HFFc6 (cell line): Measurements from ENCODE around the gene TBC1D5. TPM values are rescaled to one million over a fixed set of nuclear protein-coding genes. Genes with fewer than 3 reads are reported as not detected.

Experiments used
- DNase-seq: peaks from one replicate; pipeline ENCODE4 v3.0.0-alpha.2; 2018
- H3K27ac Mint-ChIP-seq: 2 replicates; pipeline ENCODE4 v1.8.0; 2020; ENCODE audit warnings: mild to moderate bottlenecking, mixed read lengths
- H3K27me3 Mint-ChIP-seq: 2 replicates; pipeline ENCODE4 v1.8.0; 2021; ENCODE audit warnings: mild to moderate bottlenecking, moderate library complexity, mixed read lengths; ENCODE audit not compliant: insufficient read depth
- H3K36me3 Mint-ChIP-seq: 2 replicates; pipeline ENCODE4 v1.8.0; 2021; ENCODE audit warnings: low read depth, mixed read lengths
- H3K4me1 Mint-ChIP-seq: 2 replicates; pipeline ENCODE4 v1.8.0; 2020; ENCODE audit warnings: low read depth, mixed read lengths
- H3K4me3 Mint-ChIP-seq: 2 replicates; pipeline ENCODE4 v1.8.0; 2020; ENCODE audit warnings: mild to moderate bottlenecking, moderate library complexity, mixed read lengths
- H3K9me3 Mint-ChIP-seq: 2 replicates; pipeline ENCODE4 v1.8.0; 2020; ENCODE audit warnings: mild to moderate bottlenecking, mixed read lengths
- CTCF ChIP-seq: fragments of 200-600 bp; sonication (generic); IDR thresholded peaks from 2 replicates; pipeline ENCODE4 v1.5.0; 2021; ENCODE audit warnings: antibody characterized with exemption, mild to moderate bottlenecking
- total RNA-seq, 6 experiments: library from RNA; stranded (reverse); fragmentation: NEBNext Ultra II Directional; extraction: Animal tissue kit (Norgen Biotek cat#: 25700); gene quantifications; 2 replicates in 1 of 6; 3 replicates in 5 of 6; pipeline ENCODE4 v1.2.3, GENCODE V29; 2021

Gene TBC1D5
- total RNA-seq, 6 experiments from 2014 or later: 37.2 to 46.0 (median 40.1) TPM

GRCh38 chr3:17411157-17411877, 331.1 kb downstream of the TBC1D5 start:
- H3K36me3 Mint-ChIP-seq: no peaks in the 10 kb centered on the region
- no peak overlapping the region for H3K4me3 Mint-ChIP-seq
- peaks cover 7% of the 10 kb centered on the region; the same call in 1 of the 2 replicates for H3K4me1 Mint-ChIP-seq
- H3K27ac Mint-ChIP-seq: no peak overlapping the region
- no peaks in the 10 kb centered on the region for H3K9me3 Mint-ChIP-seq
- DNase-seq: no peak
- no peak for TF ChIP-seq CTCF
- no peaks in the 10 kb centered on the region for H3K27me3 Mint-ChIP-seq

- H3K4me1 Mint-ChIP-seq: peaks cover 7% of the 10 kb centered on the region; the same call in 1 of the 2 replicates
- H3K27ac Mint-ChIP-seq: no peak overlapping the region
- H3K27me3 Mint-ChIP-seq: no peaks in the 10 kb centered on the region
- no peaks in the 10 kb centered on the region for H3K9me3 Mint-ChIP-seq
- H3K4me3 Mint-ChIP-seq: no peak overlapping the region
- TF ChIP-seq CTCF: no peak
- H3K36me3 Mint-ChIP-seq: no peaks in the 10 kb centered on the region
- DNase-seq: no peak
These were observed 334.9 kb downstream of the TBC1D5 start for GRCh38 chr3:17407576-17407975.

GRCh38 chr3:17404548-17404947, 337.9 kb downstream of the TBC1D5 start:
- DNase-seq: no peak
- Mint-ChIP-seq H3K9me3 (no peaks in the 10 kb centered on the region), H3K27ac (no peak overlapping the region), H3K27me3 (no peaks in the 10 kb centered on the region), H3K36me3 (no peaks in the 10 kb centered on the region), H3K4me3 (no peak overlapping the region), H3K4me1 (peaks cover 7% of the 10 kb centered on the region; the same call in 1 of the 2 replicates)
- no peak for TF ChIP-seq CTCF

GRCh38 chr3:17402442-17402841, 340.0 kb downstream of the TBC1D5 start:
- Mint-ChIP-seq H3K27ac (no peak overlapping the region), H3K4me1 (peaks cover under 1% of the 10 kb centered on the region; the same call in 1 of the 2 replicates), H3K27me3 (no peaks in the 10 kb centered on the region), H3K36me3 (no peaks in the 10 kb centered on the region), H3K4me3 (no peak overlapping the region), H3K9me3 (no peaks in the 10 kb centered on the region)
- no peak for DNase-seq
- no peak for TF ChIP-seq CTCF

GRCh38 chr3:17401912-17402311, 340.5 kb downstream of the TBC1D5 start:
- Mint-ChIP-seq H3K27me3 (no peaks in the 10 kb centered on the region), H3K4me3 (no peak overlapping the region), H3K4me1 (no peaks in the 10 kb centered on the region)

More at GRCh38 chr3:17401912-17402311, 340.5 kb downstream of the TBC1D5 start:
- no peak for TF ChIP-seq CTCF
- DNase-seq: no peak
- H3K27ac Mint-ChIP-seq: no peak overlapping the region
- no peaks in the 10 kb centered on the region for H3K9me3 Mint-ChIP-seq
- no peaks in the 10 kb centered on the region for H3K36me3 Mint-ChIP-seq
